Amygdala (tissue), 56 donors: Measurements from ENCODE around the gene ERMP1.
A peak's percentile ranks its signal among the peaks of the same experiment; 100 is the strongest.
"Not testable (repeated sequence)": the region's sequence is repeated elsewhere in the genome, so short reads cannot be mapped to it uniquely, and the experiment has no call there.

Experiments
- DNase-seq, 56 donors: peaks; one replicate each; lab custom pipeline; 2025; lab: John Stamatoyannopoulos, UW

Gene ERMP1

DNA sequence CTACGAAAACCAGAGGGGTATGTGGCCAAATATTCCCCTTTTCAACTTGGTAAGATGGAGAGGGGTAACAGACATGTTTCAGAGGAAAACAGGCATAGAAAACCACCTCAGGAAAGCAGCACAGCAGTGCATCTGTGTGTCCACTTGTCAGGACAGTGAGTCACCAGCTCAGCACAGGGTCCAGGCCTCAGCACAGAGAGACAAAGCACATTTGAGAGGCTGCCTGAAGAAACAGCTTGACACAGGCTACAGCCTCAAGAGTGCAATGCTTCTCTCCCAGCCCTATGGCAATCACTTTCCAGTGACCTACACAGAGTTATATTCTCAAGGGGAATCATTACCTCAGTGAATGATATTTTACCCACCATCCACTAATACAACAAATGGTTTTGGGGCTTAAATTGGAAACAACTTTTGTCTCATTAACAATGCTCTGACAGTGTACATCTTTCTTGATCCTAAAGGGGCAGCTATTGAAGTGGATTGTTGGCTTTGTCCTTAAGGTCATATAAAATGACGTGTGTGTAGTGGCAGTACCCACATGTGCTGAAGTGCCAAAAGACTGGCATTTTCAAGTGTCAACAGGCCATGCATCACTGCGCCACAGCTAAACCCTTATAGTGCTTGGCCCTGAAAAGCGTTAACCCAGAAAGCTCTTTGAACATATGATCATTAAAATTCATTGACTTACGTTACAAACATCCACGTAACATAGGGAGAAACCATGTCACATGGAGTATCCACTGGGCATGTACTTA, 46.4 kb downstream of the ERMP1 start:
- peak in 19 of 56 donors; percentile 3 to 56 (median 16) for DNase-seq

DNA sequence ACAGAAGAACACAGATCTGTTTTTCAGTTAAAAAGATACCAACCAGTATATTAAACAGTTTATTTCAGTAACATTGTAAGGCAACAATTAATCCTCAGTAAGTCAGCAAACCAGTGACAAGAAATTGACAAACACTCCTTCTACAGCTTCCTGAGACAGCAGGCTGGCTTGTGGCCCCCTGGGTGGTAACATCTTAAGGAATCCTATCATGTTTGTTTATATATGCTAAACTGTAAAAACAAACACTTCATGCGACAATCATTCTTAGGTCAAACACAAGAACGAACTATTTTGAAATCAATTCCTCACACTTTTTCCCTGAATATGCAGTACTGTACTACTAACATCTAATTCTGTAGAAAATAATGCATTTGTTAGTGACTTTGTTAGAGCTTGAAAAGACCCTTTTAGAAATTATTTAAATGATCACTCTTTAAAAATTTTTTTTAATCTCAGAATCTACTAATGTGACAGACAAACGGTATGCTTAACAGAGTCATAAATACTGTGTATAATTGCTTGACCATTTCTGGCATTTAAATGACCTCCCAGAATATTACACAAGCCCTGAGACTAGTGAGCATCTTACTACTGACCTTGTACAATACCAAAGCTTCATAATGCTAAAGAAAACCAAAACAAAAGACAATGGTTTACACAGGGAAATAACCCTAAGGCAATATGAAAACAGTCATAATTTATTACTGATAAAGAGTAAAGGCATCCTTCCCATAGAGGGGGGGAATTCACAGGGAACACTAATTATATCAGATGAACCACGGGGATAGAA, 48.2 kb downstream of the ERMP1 start:
- DNase-seq: no peak

DNA sequence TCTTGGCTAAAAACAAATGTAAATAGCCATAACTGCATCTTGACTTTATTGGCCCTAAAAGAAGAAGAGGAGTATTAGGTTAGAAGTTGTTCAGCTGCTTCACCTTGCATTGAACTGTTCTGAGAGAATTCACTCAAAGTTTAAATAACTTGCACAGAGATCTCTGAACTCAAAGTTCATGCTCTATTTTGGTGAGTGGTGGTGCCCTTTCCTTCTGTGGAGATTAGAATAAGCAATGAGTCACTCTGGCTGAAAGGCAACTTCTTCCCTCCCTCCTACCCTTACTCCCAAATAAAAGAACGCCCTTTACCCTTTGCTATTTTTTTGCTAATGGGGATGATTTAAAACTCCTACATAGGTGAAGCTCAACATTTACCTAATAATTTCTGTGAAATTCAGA, 48.9 kb downstream of the ERMP1 start:
- no peak for DNase-seq

DNA sequence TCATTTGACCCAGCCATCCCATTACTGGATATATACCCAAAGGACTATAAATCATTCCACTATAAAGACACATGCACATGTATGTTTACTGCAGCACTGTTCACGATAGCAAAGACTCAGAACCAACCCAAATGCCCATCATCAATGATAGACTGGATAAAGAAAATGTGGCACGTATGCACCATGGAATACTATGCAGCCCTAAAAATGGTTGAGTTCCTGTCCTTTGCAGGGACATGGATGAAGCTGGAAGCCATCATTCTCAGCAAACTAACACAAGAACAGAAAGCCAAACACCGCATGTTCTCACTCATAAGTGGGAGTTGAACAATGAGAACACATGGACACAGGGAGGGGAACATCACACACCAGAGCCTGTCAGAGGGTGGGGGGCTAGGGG, 49.5 kb downstream of the ERMP1 start:
- not testable (repeated sequence) for DNase-seq

DNA sequence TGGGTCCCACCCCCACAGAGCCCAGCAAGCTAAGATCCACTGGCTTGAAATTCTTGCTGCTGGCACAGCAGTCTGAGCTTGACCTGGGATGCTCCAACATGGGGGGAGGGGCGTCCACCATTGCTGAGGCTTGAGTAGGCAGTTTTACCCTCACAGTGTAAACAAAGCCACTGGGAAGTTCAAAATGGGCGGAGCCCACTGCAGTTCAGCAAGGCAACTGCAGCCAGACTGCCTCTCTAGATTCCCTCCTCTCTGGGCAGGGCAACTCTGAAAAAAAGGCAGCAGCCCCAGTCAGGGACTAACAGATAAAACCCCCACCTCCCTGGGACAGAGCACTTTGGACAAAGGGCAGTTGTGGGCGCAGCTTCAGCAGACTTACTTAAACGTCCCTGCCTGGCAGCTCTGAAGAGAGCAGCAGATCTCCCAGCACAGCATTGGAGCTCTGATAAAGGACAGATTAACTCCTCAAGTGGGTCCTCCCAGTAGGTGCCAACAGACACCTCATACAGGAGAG, 53.2 kb downstream of the ERMP1 start:
- not testable (repeated sequence) for DNase-seq

DNA sequence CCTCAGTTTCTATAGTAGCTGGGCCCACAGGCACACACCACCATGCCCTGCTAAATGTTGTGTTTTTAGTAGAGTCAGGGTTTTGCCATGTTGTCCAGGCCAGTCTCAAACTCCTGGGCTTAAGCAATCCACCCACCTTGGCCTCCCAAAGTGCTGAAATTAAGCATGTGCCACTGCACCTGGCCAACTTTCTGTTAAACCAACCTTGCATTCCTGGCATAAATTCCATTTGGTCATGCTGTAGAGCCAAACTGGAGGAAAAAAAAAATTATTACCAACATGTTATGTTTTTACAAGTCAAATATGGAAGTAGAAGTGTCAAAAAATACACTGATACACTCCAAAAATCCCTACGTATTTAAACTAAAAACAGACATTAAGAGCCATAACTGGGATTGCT, 54.1 kb downstream of the ERMP1 start:
- no peak for DNase-seq

DNA sequence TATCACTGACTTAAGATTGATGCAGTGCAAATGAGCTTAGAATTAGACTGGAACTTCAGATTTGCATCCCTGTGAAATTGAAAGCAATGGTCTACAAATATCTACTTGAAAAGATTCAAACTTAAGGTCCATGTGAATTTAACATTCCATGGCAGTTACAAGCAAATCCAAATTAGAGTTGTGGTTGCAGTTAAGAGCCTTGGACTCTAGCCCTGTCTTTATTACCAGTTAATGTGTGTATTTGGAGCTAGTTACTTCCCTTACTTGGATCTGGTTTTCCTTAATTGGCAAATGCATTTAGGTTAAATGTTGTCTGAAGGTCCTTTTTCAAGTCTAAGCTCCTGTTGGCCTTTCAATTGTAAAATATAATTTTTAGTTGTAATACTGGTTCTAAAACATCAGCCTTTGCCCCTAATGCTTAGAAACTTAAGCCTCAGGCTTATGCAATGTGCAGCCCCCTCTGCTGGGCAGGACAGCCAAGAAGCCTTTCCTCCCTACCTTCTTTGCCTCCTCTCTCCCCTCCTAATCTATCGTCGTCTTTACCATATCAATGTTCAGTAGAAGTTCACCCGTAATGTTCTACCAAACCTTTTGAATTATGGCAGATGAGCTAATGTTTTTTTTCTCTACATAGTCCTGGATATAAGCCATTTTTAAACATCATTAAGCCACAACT, 59.5 kb downstream of the ERMP1 start:
- DNase-seq: no peak

DNA sequence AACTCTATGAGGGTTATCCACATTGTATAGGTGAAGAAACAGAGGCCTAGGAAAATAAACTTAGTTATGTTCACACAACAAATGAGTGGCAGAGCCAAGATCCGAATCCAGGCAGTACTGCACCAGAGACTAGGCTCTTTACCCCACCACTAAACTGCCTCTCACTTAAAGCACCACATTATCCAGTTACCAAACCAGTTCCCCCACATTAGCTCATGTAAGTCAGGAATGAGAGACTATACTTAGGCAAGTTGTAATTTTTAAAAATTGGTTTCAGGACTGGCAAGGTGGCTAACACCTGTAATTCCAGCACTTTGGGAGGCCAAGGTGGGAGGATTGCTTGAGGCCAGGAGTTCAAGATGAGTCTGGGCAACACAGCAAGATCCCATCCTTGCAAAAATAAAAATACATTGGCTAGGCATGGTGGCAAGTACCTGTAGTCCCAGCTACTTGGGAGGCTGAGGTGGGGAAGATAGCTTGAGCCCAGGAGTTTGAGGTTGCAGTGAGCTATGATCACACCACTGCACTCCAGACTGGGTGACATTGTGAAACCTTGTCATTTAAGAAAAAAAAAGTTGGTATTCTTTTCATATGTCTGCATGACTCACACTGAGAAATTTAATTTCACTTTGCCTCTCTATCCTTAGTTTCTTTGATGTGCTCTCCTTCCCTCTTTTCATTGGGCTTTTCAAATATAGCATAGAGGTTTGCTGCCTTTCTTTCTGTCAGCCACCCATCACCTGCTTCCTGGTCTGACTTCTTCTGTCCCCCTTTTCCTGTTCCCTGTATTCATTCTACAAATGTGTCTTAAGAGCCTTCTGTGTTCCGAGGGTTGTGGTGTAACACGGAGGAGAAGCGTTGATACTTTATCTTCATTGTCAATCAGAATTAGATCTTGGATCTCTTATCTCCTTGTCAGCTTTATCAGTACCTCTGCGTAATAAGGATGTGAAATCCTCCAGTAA, 64.7 kb downstream of the ERMP1 start:
- no peak for DNase-seq

DNA sequence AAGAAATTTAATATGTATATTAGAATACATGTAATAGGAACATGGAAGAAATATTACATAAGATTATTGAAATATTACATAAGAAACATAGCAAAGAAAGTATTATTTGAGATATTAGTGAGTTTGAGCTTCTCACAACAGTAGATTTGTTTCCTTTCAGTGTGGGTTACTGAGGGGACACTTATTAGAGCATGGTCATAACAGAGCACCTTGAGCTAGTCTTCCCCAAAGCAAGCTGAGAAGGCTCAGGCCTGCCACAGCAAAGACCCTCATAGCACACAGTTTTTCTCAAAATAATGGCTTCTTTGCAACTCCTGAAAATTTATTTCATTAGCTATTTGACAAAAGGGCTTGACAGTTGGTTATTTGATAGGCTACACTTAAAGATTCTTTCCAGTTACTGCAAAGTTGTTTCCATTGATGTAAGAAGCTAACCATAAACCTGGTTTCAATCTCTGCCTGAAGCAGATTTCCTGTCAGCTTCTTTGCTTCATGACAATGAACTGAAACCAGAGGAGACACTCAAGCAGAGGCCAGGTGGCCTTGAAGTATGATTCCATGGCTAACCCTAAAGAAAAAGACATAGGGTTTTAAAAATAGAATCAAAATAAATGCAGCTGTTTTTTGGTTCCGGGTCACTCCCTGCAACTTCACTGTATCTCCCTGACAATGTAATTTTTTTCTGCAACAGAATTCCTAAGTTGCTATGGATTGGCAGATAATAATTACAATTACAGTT, 68.6 kb downstream of the ERMP1 start:
- DNase-seq: no peak

DNA sequence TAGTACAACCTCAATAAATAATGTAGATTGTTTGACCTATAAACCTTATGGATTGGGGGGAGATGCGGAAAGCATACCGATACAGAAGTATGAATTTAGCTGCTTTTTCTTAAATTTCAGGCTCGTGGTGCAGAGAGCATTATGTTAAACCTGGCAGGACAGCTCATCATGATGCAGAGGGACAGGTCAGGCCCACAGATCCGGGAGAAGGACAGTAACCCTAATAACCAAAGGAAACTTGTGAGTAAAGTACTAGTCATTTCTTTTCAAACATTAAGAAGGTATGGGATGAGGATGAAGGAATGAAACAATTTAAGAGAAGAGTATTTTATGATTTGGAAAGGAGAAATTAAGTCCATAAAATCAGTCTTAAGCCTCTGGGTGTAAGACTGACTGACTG, 70.5 kb downstream of the ERMP1 start:
- no peak for DNase-seq

DNA sequence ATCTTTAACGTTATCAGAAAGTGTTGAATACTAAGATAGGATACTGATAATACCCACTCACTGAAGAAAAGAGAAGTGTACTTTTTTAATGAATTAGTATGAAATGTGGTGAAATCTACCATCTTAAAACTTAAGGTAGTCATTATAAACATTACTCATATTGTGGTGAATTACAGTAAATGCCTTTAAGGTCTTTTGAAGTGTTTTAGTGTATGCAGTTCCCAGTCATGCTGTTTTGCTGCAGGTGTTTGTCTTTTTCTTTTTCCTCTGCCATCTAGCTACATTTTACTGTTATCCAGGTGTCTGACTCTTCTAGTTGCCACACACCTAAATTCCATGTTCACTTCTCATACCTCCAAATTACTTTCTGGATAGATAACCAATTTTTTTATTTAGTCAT, 72.6 kb downstream of the ERMP1 start:
- DNase-seq: no peak

DNA sequence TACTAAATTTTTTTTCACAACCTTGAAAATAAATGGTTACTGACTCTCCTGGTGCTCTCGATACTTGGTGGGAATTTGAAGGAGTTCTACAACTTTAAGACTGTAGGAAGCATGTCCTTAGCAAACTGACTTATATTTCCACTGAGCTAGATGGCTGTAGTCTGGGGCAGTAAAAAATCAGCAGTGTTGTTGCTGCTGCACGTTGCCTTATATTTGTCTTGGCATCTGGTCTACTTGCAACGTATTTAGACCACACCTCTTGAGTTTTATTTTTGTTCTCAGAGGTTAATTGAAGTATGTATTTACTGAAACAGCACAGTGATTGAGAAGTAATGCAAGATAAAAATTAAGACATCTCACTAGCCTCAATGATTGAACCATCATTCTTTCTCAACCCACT, 76.3 kb downstream of the ERMP1 start:
- no peak for DNase-seq

DNA sequence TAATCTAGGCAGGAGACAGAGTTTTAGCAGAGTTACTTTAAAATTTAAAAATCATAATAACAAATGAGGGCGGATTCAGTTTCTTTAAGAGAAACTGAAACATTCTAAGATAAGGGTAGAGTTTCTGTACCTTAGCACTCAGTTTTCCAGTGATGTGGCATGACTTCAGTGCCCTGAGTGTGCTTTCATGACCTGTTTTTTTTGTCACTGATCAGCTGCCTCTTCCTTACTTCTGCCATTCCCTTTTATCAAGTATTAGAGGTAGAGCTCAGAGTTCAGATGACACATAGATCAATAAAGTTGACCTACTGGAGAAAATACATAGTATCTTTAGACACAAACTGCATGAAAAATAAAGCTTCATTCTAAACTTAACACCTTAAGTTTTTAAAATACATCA, 82.3 kb downstream of the ERMP1 start:
- DNase-seq: no peak

DNA sequence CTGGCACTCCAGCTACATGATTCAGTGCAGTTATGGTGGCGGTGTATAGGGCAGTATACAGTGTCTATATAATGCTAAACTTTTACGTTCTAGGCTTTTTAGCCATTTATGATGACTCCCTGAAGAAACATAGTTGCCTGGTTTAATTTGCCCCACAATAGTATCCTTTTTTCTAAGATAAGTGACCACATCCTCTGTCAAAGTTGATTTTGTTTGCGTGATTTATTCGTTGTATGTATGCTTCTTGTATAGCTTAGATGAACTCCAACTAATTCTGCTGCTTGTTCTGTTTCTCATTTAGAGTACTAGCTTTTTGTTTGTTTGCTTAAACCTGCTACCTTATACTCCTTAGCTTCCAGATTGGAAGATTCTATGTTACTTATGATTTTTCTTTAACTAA, 83.6 kb downstream of the ERMP1 start:
- DNase-seq: no peak

DNA sequence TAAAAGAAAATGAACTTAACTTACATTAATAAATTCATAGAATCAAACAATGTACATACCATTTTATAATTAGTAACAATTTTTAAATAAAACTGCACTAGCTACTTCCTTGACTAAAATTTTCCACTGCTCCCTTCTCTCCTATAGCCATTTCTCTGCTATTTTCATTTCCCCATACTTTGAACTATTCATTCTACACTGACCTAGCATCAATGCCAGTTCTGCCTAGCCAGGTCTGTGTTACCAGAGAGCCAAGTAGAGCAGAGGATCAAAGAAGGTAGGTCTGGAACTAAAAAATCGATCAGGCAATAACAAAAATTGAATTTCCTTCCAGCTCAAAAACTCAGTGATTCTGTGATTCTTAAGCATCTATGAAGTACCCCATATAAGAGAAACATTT, 84.5 kb downstream of the ERMP1 start:
- DNase-seq: no peak

DNA sequence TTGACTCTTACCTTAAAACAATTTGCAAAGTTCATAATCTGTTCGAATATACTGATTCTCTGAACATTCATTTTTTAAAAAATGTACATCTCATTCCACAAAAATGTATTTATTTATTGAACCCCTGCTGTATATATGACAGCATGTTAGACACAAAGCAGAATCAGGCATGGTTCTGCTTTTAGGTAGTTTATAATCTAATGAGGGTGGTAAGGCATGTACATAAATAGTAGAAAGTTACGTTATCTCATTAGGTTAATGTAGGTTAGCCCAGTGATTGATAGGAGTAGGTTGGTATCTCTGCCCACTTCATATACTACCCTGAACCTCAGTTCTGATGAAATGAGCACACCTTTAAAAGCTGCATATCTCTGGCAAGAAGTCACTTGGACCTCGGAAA, 89.8 kb downstream of the ERMP1 start:
- no peak for DNase-seq

DNA sequence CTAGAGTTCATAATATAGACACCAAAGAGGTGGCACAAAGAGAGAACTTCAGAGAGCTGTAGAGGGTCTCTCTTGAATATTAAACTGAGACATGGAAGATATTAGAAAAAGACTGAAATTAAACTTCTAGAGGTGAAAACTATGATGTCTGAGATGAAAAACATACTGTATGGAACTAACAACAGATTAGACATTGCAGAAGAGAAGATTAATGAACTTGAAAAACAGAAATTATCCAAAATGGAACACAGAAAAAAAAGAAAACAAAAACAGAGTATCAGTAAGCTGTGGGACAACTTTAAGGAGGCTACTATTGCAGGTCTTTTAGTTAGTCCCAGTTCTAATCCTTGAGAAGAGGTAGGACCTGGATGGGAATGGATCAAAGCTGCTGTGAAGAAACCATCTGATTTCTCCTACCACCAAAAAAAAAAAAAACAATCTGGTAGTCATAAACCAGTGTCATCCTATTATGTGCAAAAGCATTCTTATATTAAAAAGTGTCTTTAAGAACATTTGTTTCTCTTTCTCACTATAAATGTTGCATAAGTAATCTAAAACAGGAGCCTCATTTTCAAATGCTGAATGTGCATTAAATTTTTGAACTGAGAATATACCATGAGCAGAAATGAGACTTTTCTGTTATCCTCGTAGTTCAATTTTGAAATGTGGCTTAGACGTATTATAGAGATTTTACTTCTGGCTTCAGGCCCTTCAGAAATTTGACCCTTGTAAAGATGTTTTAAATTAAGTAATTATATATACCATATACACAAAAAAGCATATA, 96.2 kb downstream of the ERMP1 start:
- no peak for DNase-seq

DNA sequence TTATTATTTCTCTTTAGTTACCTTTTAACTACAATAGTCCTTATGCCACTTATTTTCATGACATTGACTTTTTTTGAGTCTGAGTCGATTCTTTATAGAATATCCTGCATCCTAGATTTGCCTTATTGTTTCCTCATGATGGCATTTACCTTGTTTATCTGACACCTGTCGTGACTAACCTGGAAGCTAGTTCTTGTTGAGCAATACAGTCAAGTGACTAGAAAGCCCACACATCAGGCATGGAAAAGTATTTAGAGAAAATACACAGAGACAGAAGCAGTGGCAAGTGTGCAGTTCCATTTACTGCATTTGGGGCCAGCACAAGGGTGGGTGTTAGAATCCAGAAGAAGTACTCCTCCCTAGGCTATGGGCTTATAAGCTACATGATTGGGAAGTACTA, 97.8 kb downstream of the ERMP1 start:
- DNase-seq: no peak
